H1 (cell line): Measurements from ENCODE around the gene ZBTB33. TPM values are rescaled to one million over a fixed set of nuclear protein-coding genes. Genes with fewer than 3 reads are reported as not detected.

ENCODE experiments used
- CTCF ChIA-PET: fragments of 300-600 bp; sonication (Branson Sonifier 250); formaldehyde crosslinking; loops from one replicate; lab custom pipeline; 2021; ENCODE audit not compliant: partially characterized antibody; lab: Charles Lee
- POLR2A ChIA-PET: fragments of 300-600 bp; sonication (Branson Sonifier 250); formaldehyde crosslinking; loops from one replicate; lab custom pipeline; 2021; ENCODE audit warnings: inconsistent platforms; ENCODE audit not compliant: partially characterized antibody; lab: Charles Lee
- DNase-seq, 2 experiments: peaks; one replicate each; pipeline versions ENCODE4 v3.0.0 to v3.0.0-alpha.2; 2010 to 2022; ENCODE audit warnings: low spot score in 2 of 2, low read depth in 1 of 2, mixed read lengths in 1 of 2
- FAIRE-seq: peaks from 2 replicates; lab custom pipeline; 2011; peaks lifted over from hg19 to GRCh38; lab: Jason Lieb, UNC
- H2AFZ ChIP-seq: 2 replicates; pipeline ENCODE4 v1.8.1; 2012; ENCODE audit warnings: low read length, inconsistent platforms
- H2AK5ac ChIP-seq: 2 replicates; pipeline ENCODE4 v1.6.1; 2013; ENCODE audit warnings: low read depth, low read length
- H2BK120ac ChIP-seq: replicated peaks from 2 replicates; pipeline ENCODE3; 2013; ENCODE audit warnings: low read depth, low read length, inconsistent platforms
- H2BK12ac ChIP-seq: 2 replicates; pipeline ENCODE4 v1.6.1; 2013; ENCODE audit warnings: low read depth, low read length
- H2BK15ac ChIP-seq: 2 replicates; pipeline ENCODE4 v1.6.1; 2013; ENCODE audit warnings: low read length
- H2BK20ac ChIP-seq: 2 replicates; pipeline ENCODE4 v1.6.1; 2013; ENCODE audit warnings: low read length
- H2BK5ac ChIP-seq: 2 replicates; pipeline ENCODE4 v1.6.1; 2013; ENCODE audit warnings: low read depth, low read length
- H3K14ac ChIP-seq: 2 replicates; pipeline ENCODE4 v1.6.1; 2013; ENCODE audit warnings: inconsistent platforms; ENCODE audit not compliant: insufficient read length
- H3K18ac ChIP-seq: 2 replicates; pipeline ENCODE4 v1.6.1; 2013; ENCODE audit warnings: low read length; ENCODE audit errors: extremely low read depth
- H3K23ac ChIP-seq: 2 replicates; pipeline ENCODE4 v1.6.1; 2013; ENCODE audit warnings: inconsistent platforms; ENCODE audit not compliant: insufficient read length
- H3K23me2 ChIP-seq: 2 replicates; pipeline ENCODE4 v1.6.1; 2013; ENCODE audit warnings: low read depth, low read length
- H3K27ac ChIP-seq: 2 replicates; pipeline ENCODE4 v1.6.1; 2011; ENCODE audit warnings: low read depth, low read length, inconsistent platforms
- H3K27me3 ChIP-seq, 4 experiments: replicated peaks in 1 of 4; 1 replicate in 1 of 4; 2 replicates in 3 of 4; pipeline versions ENCODE4 v1.6.1 to v1.8.1; 2011 to 2013; ENCODE audit warnings: low read length in 3 of 4, mild to moderate bottlenecking in 3 of 4, inconsistent platforms in 2 of 4, mixed read lengths in 2 of 4, moderate library complexity in 1 of 4; ENCODE audit not compliant: control insufficient read depth in 3 of 4, insufficient read depth in 3 of 4; ENCODE audit errors: extremely low read depth in 1 of 4
- H3K36me3 ChIP-seq, 4 experiments: 2 replicates each; pipeline versions ENCODE4 v1.6.1 to v1.8.1; 2011 to 2013; ENCODE audit warnings: mild to moderate bottlenecking in 4 of 4, low read length in 3 of 4, moderate library complexity in 2 of 4, control low read depth in 1 of 4, inconsistent platforms in 1 of 4; ENCODE audit not compliant: insufficient read depth in 4 of 4, control insufficient read depth in 2 of 4
- H3K4ac ChIP-seq: replicated peaks from 2 replicates; pipeline ENCODE3; 2013; ENCODE audit warnings: low read length, low read depth, mixed read lengths, inconsistent platforms; ENCODE audit not compliant: insufficient read length
- H3K4me1 ChIP-seq, 4 experiments: replicated peaks in 1 of 4; 1 replicate in 1 of 4; 2 replicates in 3 of 4; pipeline versions ENCODE4 v1.6.1 to v1.8.1; 2011 to 2013; ENCODE audit warnings: low read length in 3 of 4, inconsistent platforms in 2 of 4, mixed read lengths in 1 of 4; ENCODE audit not compliant: insufficient read depth in 4 of 4, control insufficient read depth in 3 of 4
- H3K4me2 ChIP-seq, 2 experiments: 2 replicates each; pipeline versions ENCODE4 v1.6.1 to v1.8.1; 2011 to 2013; ENCODE audit warnings: low read depth in 2 of 2, low read length in 2 of 2, control low read depth in 1 of 2, inconsistent platforms in 1 of 2, mild to moderate bottlenecking in 1 of 2; ENCODE audit not compliant: insufficient read depth in 1 of 2
- H3K4me3 ChIP-seq, 4 experiments: fragments of 200-600, 300-600 bp in 1 of 4; sonication (generic), shearing (Covaris generic), sonication (Bioruptor Twin) in 1 of 4; 2 replicates each; pipeline versions ENCODE4 v1.5.1 to v1.8.1; 2011 to 2016; ENCODE audit warnings: low read length in 4 of 4, low read depth in 3 of 4, control low read depth in 2 of 4, inconsistent platforms in 2 of 4, mild to moderate bottlenecking in 2 of 4, mixed read lengths in 1 of 4, moderate library complexity in 1 of 4; ENCODE audit not compliant: insufficient read depth in 2 of 4; ENCODE audit errors: extremely low read depth in 1 of 4
- H3K56ac ChIP-seq: replicated peaks from 2 replicates; pipeline ENCODE3; 2013; ENCODE audit warnings: low read depth, mild to moderate bottlenecking, mixed read lengths, low read length, inconsistent platforms; ENCODE audit not compliant: insufficient read length
- H3K79me1 ChIP-seq: 2 replicates; pipeline ENCODE4 v1.6.1; 2013; ENCODE audit warnings: low read depth, low read length, control low read depth
- H3K79me2 ChIP-seq, 2 experiments: 2 replicates each; pipeline versions ENCODE4 v1.6.1 to v1.8.1; 2012 to 2013; ENCODE audit warnings: low read length in 2 of 2, mild to moderate bottlenecking in 2 of 2, inconsistent platforms in 1 of 2; ENCODE audit not compliant: insufficient read depth in 2 of 2, control insufficient read depth in 1 of 2
- H3K9ac ChIP-seq, 4 experiments: replicated peaks in 1 of 4; 1 replicate in 1 of 4; 2 replicates in 3 of 4; pipeline versions ENCODE4 v1.6.1 to v1.8.1; 2011 to 2013; ENCODE audit warnings: low read depth in 3 of 4, low read length in 3 of 4, control low read depth in 2 of 4, mild to moderate bottlenecking in 2 of 4, moderate library complexity in 2 of 4, inconsistent platforms in 1 of 4; ENCODE audit errors: extremely low read depth in 1 of 4
- H3K9me3 ChIP-seq, 2 experiments: 2 replicates each; pipeline versions ENCODE4 v1.6.1 to v1.8.1; 2012 to 2013; ENCODE audit warnings: mild to moderate bottlenecking in 2 of 2, moderate library complexity in 2 of 2, control low read depth in 1 of 2, inconsistent platforms in 1 of 2, low read depth in 1 of 2, low read length in 1 of 2, mixed read lengths in 1 of 2; ENCODE audit not compliant: insufficient read depth in 2 of 2
- H4K20me1 ChIP-seq, 2 experiments: replicated peaks in 1 of 2; 2 replicates each; pipeline versions ENCODE3 to v1.8.1; 2011 to 2013; ENCODE audit warnings: inconsistent platforms in 2 of 2, low read length in 2 of 2, mild to moderate bottlenecking in 1 of 2; ENCODE audit not compliant: insufficient read depth in 2 of 2, control insufficient read depth in 1 of 2
- H4K5ac ChIP-seq: 2 replicates; pipeline ENCODE4 v1.6.1; 2013; ENCODE audit warnings: low read length, low read depth, mixed read lengths, inconsistent platforms; ENCODE audit not compliant: insufficient read length
- H4K8ac ChIP-seq: 2 replicates; pipeline ENCODE4 v1.8.0; 2013; ENCODE audit warnings: mild to moderate bottlenecking, moderate library complexity, low read length, inconsistent platforms; ENCODE audit not compliant: insufficient read depth; ENCODE audit errors: extremely low read depth
- H4K91ac ChIP-seq: replicated peaks from 2 replicates; pipeline ENCODE3; 2013; ENCODE audit warnings: low read length, mixed read lengths, inconsistent platforms; ENCODE audit not compliant: insufficient read length
- KDM5A ChIP-seq: fragments of 200-600 bp; IDR thresholded peaks from 2 replicates; pipeline ENCODE4 v1.7.1; 2012; ENCODE audit warnings: mild to moderate bottlenecking, low read length, inconsistent platforms, mixed read lengths
- USF2 ChIP-seq: IDR thresholded peaks from 2 replicates; pipeline ENCODE4 v1.6.1; 2011; ENCODE audit warnings: low read length, improper control_type of control experiment
- WGBS, 2 experiments: shearing (Covaris generic) in 1 of 2; methylation state at CpG; one replicate each; pipeline versions ENCODE4 v1.1.6 to v1.1.7; 2013 to 2015; ENCODE audit warnings: low lambda C conversion rate in 2 of 2, mixed read lengths in 2 of 2, inconsistent platforms in 1 of 2, low coverage in 1 of 2, missing lambda C conversion rate in 1 of 2; ENCODE audit not compliant: insufficient replicate concordance in 2 of 2, insufficient coverage in 1 of 2, insufficient read length in 1 of 2; ENCODE audit errors: extremely low coverage in 1 of 2, missing lambda C conversion rate in 1 of 2; 5-methylcytosine and 5-hydroxymethylcytosine counted together
- polyA plus RNA-seq, 7 experiments: library from polyadenylated mRNA; depleted of rRNA in 3 of 7; stranded (reverse) in 5 of 7; unstranded in 2 of 7; fragments of >200 nt in 5 of 7; fragments of 200-250 nt in 2 of 7; gene quantifications; 1 replicate in 5 of 7; 2 replicates in 1 of 7; 4 replicates in 1 of 7; pipeline versions ENCODE4 v1.2.1 to v1.2.3, GENCODE V29; 2011 to 2013; ENCODE audit warnings: missing spikeins in 2 of 7, mixed read lengths in 2 of 7
- total RNA-seq: library from RNA; stranded (reverse); fragmentation: NEBNext Ultra II Directional; extraction: Animal tissue kit (Norgen Biotek cat#: 25700); gene quantifications from 2 replicates; pipeline ENCODE4 v1.2.1, GENCODE V29; 2021
- TF ChIP-seq, protein P1 (sequence below): IDR thresholded peaks from 2 replicates; pipeline ENCODE4 v1.6.1; 2012; ENCODE audit warnings: inconsistent platforms

ZBTB33 gene
- total and polyA plus RNA-seq, 2 of the 8 experiments (the other 6 are each of a cell fraction or from before 2014, with no cell fraction given), result 3.4 to 14.9 TPM

DNA sequence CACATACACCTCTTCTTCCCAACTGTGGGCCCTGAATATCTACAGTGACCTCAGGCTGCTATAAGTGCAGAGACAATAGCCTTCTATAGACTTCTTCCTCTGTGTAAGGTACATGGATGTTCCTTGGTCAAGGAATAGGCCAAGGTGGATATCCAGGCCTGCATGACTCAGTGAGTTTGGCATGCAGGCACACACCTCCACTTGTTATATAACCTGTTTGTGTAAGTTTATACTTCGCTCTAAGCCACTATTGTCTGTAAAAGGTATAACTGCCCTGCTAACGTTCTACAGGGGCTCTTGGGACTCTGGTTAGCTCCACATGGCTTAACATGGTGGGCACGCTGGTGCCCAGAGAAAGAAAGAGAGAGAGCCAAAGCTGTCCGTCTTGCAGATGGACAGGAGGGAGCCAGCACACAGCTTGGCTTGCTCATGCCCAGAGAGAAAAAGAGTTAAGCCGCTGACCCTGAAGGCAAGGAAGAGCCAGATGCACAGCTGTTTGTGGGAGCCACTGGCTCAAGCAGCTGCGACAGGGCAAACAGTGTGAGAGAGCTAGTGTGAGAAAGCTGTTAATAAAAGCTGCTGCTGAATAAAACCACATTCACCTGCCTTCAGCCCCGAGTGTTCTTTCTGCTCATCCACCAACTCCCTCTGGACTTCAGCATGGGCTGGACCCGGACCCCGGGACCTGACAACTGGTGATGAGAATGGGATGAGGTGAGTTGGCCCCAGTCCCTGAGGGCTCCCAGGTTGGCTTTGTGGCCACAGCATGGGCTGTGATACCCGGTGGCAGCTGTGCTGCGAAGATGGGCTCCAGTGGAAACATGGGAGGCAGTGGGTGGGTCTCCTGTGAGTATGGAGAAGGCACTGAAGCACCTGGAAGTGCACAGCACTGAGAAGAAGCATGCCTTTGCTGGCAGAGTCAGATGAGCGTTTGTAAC, 44.5 kb upstream of the ZBTB33 start:
- Histone ChIP-seq H3K36me3 (no peaks in the 10 kb centered on the region), H3K18ac (no peak overlapping the region), H3K27me3 (no peaks in the 10 kb centered on the region), H3K4me3 (no peak overlapping the region), H2AK5ac (no peak overlapping the region), H4K20me1 (no peaks in the 10 kb centered on the region), H3K79me1 (no peaks in the 10 kb centered on the region), H3K56ac (no peak overlapping the region), H2BK20ac (no peak overlapping the region), H3K79me2 (no peaks in the 10 kb centered on the region), H3K14ac (no peak overlapping the region), H4K91ac (no peak overlapping the region), H2BK15ac (no peak overlapping the region), H2BK12ac (no peak overlapping the region), H3K23ac (no peak overlapping the region), H3K27ac (no peak overlapping the region), H2AFZ (no peak overlapping the region), H3K4me1 (no peaks in the 10 kb centered on the region), H4K5ac (no peak overlapping the region), H4K8ac (no peak overlapping the region), H3K23me2 (no peaks in the 10 kb centered on the region), H3K4me2 (no peak overlapping the region), H3K4ac (no peak overlapping the region), H2BK120ac (no peak overlapping the region), H3K9me3 (no peaks in the 10 kb centered on the region), H3K9ac (no peak overlapping the region), H2BK5ac (no peak overlapping the region)
- FAIRE-seq (no peak), DNase-seq (no peak)
- TF ChIP-seq USF2, result no peak
- TF ChIP-seq, protein P1, sequence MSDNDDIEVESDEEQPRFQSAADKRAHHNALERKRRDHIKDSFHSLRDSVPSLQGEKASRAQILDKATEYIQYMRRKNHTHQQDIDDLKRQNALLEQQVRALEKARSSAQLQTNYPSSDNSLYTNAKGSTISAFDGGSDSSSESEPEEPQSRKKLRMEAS, result no peak
- TF ChIP-seq KDM5A, result no peak
- 95% methylated on average over 11 of the region's 12 CpGs; no CpG with 5 or more reads in 1 of the 2 experiments for WGBS, 2 experiments
- POLR2A ChIA-PET, result no interaction called here
- CTCF ChIA-PET, result no interaction called here
